T-helper 22 cell (primary cell): Measurements from ENCODE around the gene NXN.
"Not testable (repeated sequence)": the region's sequence is repeated elsewhere in the genome, so short reads cannot be mapped to it uniquely, and the experiment has no call there.

Source experiments
- DNase-seq: peaks from one replicate; pipeline ENCODE4 v3.0.0-alpha.2; 2020; ENCODE audit warnings: low read depth

The NXN gene

DNA sequence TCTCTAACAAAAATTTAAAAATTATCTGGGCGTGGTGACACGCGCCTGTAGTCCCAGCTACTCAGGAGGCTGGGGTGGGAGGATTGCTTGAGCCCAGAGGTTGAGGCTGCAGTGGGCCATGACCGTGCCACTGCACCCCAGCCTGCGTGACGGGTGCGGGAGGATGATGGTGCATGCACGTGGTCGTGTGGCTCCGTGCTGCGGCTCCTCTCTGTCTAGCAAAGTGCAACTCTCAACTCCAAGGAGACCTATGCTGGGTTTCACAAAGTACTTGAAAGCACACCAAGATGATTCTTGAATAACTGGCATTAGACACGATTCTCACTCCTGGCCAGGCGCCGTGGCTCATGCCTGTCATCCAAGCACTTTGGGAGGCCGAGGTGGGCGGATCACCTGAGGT, 25.8 kb downstream of the NXN start:
- no peak for DNase-seq

DNA sequence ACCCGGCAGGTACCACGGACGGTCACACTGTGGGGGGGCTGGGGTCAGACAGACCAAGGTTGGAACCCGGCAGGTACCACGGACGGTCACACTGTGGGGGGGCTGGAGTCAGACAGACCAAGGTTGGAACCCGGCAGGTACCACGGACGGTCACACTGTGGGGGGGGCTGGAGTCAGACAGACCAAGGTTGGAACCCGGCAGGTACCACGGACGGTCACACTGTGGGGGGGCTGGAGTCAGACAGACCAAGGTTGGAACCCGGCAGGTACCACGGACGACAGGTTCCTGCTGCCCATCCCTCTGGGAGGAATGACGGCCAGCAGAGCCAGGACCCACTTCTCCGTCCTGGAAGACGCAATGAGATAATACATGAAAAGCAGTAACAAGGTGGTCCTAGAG, 27.0 kb downstream of the NXN start:
- not testable (repeated sequence) for DNase-seq

DNA sequence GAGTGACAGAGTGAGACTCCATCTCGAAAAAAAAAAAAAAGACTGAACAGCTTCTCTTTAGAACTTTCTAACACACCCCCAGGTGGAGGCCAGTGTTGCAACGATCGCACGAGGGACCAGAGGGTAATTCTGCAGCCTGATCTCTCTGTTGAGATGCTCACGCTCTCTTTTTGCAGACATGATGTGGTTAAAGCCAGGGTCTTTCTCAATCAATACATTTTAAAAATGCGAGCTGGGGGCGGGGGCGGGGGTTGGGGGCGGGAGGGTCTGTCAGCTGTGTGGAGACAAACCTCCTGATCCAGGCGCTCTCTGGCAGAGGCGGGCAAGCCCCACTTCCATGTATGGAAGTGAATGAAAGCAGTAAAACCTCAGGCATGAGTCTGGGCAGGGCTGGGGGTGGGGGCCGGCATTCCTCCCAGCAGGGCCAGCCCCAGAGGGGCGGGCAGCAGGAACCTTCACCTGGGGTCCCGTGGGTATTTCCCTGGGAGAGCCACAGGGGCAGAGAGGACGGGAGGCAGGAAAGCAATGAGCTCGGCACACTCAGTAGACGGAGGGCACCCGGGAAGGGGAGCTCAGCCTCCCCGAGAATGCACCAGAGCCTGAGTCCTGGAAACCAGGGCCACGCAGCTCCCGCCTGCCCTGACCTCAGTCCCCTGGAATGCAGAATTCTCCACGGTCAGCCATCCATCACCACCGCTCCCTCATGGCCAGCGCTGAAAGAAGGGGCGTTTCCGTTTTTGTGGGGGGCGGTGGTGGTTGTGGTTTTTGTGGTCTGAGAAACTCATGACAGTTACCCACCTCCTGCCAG, 28.0 kb downstream of the NXN start:
- DNase-seq, result no peak

DNA sequence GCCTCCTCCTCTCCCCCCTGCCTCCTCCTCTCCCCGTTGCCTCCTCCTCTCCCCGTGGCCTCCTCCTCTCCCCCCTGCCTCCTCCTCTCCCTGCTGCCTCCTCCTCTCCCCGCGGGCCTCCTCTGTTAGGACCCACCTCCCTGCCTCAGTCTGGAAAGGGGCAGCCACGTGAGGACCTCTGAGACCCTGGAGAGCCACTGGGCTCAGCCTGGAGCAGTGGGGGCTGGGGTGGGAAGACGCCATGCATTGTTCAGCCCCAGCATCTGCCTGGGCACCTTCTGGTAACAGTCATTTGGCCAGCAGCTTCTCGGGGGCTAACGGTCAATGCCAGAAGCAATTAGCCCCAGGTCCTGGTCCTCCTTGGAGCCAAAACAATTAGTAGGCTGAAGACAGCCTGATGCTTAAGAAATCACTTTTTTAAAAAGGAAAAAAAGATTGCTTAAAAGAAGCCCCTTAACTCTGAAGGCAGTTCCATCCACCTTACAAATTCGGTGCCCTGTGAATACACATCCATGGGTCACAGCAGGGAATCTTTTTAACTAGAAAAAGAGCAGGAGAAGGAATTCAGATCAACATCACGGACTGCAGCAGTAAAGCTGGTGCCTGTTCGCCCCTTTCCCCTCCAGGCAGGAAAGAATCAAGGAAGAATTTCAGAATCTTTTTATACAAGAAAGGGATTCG, 29.8 kb downstream of the NXN start:
- DNase-seq, result no peak

DNA sequence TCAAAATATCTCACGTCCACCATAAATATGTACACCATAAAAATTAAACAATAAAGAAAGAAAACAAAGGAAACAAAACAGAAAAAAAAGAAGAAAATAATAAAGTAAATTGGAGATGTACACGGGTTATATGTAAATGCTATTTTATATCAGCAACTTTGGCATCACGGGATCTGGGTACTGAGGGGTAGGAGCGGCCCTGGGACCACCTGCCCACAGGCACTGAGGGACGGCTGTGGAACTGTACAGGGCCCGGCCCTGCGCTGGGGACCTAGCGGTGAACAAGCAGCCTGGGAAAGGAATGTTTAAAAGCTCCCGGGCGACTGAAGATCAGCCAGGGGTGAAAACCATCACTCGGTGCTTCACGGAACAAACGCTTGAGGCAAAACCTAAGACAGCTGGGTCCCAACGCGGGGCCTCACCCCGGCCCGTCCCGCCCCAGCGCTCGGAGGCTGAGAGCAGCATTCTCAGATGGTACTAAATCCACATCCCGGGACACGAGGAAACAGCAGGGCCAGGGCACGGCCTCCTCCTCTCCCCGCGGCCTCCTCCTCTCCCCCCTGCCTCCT, 31.2 kb downstream of the NXN start:
- DNase-seq, result no peak

DNA sequence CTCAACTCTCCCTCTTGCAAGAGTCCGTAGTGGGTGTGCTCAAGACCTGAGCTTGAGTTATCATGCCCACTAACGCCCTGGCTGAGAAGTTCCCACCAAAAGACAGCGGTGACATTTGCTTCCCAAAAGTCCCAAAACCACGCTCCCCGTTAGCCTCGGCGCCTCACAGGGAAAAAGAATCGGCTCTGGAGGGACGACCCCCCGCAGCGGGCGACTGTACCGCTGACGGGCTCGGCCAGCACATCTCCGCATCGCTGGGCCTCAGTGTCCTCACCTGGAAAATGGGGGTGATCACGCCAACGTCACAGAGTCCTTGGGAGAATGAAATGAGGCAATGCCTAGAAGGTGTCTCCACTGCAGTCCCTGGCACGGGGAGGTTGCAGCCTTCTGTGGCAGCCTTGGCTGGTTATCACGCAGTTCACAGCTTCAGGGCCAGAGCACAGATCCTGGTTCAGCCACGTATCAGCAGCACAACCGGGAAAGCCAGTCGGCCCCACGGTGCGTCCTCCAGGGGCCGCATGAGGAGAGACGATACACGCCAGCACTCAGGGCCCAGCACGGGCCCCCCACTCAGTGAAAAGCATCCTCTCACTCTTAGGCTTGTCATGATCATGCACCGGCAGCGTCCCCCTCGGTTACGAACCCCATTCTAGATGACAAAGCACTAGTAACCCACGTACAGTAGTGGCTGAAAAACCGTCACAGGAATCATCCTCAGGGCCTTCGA, 32.9 kb downstream of the NXN start:
- DNase-seq, result no peak

DNA sequence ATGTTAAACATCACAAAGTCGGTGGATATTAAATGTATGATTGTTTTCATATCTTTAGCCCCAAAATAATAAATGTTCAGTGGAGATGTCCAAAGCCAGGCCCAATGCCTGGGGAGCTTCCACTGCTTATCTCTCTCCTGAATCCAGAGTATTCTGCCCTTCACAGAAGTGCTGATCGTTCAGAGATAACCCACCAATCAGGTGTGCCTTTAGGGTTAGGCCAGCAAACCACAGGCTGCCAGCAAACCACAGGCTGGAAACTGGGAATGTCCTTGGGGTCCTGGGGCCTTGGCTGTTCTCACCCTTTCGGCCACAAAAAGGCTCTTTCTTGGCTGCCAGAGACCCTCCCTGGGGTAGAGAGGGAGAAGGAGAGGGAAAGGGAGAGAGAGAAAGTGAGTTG, 33.9 kb downstream of the NXN start:
- no peak for DNase-seq

DNA sequence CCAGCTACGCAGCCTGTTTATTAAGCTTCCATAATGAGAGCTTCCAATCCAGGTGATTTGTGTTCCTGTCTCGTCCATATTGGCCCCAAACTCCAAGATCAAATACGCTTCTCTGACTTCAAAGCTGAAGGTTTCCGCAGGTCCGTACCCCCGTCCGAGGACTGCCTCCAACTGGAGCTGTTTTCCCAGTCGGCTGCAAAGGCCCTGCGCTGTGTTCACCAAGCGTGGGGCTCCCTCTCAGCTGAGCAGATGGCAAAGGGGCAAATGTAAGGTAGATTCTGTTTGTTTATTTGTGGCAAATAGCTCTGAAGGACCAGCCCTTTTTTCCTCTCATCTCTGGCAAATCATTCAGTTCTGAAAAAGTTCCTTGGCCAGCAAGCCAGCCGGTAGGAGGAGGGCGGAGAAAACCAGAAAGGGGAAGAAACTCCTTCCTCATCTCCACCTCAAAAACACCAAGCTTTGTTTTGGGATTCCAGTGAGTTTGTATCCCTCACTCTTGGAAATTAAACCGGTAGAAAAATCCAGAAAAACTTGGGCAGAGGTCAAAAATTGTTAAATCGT, 35.2 kb downstream of the NXN start:
- DNase-seq, result no peak

DNA sequence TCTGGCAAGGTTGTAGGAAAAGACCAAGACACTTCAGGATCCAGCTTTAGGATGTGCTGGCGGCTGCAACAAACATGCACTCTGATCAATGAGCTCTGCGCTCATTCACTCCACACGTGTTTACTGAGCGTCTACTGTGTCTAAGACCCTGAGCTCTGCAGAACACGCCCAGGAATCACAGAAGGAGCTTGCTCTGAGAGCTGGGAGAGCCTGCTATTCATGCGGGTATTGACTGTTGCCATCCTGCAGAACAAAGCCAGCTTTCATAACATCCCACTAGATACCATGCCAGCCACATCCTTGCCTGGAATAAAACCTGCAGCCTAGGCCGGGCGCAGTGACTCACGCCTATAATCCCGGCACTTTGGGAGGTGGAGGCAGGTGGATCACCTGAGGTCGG, 44.1 kb downstream of the NXN start:
- DNase-seq, result no peak

DNA sequence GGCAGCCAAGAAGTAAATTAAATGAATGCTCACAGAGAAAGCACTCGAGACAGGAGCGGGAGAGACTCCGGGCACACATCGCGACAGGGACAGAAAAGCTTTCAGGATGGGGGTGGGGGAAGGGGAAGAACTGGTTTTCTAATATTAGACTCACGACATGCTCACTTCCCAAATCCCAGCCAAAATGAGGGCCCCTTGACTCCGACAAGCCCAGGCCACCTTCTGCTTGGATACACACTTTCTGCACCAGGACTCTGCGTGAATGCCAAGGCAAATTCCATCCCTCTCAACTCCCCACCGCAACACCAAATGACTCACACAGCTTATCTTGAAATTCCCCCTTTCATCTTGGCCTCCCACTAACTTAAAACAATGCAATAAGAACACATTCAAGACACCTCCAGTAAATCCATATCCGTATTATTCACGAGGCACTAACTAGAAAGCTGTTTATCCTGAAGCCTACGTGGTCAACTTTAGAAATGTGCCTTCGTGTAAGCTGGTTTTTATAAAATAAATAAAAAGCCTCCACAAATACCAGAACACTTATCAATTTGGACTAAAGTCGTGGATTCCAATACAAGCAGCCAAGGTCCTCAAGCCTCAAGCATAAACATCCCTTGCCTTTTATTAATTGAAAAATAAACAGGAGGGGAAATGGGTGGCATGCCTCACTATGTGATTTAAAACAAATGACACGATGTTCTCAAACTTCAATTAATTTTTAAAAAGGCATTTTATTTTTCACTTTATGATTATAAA, 46.1 kb downstream of the NXN start:
- DNase-seq, result no peak

DNA sequence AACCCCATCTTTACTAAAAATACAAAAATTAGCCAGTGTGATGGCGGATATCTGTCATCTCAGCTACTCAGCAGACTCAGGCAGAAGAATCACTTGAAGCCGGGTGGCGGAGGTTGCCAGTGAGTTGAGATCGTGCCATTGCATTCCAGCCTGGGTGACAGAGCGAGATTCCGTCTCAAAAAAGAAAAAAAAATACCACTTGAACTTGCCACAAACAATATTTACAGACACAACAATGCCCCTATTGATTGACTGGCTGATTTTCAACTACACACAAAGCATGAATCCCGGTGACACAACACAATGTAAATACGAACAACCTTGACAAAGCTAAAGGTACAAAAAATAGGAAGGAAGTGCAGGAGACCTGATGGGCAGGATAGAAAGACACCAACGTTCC, 49.3 kb downstream of the NXN start:
- no peak for DNase-seq

DNA sequence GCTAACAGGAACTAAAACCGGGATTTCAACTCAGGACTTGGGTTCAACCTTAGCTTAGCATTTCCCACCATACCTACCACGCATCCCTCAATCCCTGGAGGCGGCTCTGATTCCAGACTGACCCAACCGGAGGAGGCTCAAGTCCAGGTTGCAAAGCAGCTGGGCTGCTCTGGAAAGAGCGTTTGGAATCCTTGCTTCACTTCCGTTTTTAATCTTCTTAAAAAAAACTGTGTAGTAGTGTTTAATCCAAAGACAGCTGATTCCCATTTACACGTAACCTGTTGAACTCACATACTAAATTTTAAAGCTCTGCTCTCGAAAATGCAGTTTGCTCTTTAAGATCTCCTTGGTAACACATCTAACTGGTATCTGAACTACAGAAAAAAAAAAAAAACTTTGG, 50.0 kb downstream of the NXN start:
- DNase-seq, result no peak

DNA sequence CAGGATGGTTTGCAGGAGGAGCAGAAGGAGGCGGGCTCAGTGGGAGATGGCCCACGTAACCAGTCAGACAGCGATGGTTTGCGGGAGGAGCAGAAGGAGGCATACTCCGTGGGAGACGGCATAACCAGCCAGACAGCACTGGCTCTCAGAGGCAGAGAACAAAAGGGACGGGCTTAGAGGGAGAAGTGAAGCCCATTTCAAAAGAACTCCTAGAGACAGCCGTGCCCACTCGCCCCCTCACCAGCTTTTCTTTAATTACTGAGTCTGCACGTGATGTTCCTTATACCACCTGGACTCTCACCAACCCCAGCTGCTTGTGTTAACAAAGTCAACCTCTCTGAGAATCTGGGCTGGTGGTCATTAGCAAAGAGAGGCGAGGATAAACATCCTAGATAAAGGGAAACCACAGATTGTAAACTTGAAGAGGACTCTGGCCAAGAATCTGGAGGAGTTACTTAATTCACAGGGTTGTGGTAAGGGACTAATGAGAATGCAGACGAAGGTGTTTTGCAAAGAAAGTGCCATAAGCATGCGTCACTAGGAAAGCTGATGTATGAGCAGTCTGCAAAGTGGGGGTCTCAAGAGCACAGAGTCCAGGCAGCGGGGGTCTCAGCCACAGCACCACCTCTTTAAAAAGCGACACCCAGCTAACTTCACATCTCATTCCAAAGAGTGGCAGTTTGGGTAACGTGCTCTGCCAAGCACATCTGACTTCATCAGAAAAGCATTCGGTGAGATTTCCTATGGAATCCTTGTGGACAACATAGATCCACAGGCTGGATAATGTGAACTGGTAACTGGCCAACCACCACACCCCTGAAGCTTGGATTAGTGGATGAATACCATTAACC, 51.7 kb downstream of the NXN start:
- no peak for DNase-seq

DNA sequence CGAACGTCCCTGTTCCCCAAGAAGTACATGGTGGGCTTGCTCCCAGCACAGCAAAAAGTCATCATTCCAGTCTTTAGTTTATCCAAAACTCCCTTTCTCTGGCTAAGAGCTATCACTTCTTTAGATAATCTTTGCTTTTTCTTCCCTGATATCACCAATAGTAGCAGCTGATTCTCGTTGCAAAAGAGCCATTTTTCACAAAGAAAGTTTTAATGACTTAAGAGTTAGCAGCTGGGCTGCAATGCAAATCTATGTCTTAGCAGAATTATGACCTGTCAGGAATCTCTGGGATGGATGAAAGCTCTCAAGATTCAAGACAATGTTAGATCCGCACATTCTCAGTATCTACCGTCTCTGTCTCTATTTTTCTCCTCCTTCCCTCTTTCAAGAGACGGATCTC, 53.8 kb downstream of the NXN start:
- DNase-seq, result no peak

DNA sequence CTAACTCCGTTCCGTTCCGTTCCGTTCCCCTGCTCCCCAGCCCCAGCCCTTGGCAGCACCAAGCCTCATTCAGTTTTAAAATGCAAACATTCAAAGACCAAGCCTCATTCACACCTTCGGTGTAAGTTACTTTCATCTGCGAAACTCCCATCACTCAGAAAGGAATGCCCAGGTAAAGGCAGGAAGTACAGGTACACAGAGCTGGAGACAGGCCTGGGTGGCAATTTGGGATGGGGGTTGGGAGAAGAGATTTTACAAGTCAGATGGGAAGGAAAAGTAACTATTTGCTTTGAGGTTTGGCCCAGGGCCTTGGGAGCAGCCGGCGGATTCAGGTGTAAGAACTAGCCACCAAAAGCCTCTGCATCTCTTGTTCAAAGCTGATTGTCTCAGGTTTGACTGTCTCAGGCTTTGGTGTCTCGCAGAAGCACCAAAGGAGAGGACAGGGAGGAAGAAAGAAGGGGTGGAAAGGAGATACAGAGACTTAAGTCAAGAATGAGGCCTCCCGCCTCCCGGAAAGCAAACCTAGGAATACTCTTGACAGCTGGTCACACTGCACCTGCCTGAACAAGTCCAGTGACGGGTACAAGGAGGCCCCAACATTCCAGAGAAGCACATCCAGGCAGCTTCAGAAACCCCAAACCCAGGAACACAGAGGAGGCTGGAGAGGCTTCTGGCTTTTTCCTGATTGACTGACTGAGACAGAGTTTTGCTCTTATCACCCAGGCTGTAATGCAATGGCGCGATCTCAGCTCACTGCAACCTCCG, 54.7 kb downstream of the NXN start:
- no peak for DNase-seq

DNA sequence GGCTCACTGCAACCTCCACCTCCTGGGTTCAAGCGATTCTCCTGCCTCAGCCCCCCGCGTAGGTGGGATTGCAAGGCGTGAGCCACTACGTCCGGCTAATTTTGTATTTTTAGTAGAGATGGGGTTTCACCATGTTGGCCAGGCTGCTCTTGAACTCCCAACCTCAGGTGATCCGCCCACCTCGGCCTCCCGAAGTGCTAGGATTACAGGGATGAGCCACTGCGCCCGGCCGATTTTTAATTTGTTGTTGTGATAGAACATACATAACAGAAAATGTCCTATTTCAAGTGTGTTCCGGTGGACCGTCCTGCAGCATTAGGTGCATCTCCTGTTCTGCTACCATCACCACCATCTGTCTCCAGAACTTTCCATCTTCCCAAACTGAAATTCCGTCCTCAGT, 55.3 kb downstream of the NXN start:
- not testable (repeated sequence) for DNase-seq

DNA sequence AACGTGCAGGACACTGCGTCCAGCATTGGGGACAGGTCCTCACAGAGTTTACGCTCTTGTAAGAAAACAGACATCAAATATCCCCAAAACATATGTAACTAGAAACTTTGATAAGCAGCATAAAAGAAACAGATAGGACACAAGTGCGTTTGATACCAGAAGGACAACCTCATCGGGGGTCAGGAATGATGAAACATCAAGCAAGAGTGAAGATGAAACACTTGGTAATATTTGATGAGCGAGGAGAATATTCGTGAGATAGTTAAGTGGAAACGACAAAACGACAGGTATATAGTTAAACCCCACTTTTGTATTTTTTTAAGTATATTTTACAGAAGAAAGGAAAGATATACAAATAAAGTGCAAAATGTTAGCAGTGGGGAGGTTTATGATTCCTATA, 55.9 kb downstream of the NXN start:
- no peak for DNase-seq

DNA sequence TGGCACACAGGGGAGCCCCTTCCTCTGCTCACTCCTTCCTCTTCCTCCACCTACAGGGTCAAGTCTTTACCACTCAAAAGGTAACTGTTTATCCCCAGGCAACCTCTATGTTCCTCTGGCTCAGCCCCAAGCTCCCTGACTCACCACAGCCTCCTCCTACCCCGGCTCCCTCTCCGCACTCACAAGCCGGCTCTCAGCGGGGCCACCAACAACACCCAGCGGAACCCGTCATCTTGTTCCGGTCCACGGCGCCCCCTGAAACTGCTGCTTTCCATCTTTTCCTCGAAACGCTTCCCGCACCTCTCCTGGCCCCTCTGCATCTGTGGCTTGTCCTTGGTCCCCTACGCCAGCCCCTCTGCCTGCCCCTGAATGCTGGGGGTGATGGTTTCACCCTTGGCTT, 58.4 kb downstream of the NXN start:
- DNase-seq, result no peak

DNA sequence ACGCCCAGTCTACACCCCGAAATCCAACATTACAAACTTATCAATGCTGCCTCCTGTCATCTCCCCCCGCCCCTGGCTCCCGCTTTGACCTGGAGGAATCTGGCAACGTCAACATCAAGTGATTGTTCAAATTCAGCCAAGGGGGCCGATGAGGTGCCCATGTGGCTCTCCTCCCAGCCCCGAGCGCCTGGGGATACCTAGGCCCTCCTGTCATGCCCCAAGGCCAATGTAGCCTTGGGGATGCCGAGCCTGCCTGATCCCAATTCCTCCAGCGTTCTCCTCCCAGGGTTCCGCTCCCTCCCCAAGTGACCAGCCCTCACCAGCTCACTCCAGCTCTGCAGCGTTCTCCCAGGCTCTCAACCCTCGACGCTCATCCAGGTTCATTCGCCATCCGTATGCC, 59.4 kb downstream of the NXN start:
- no peak for DNase-seq
